Stomach (tissue), 9 donors: ENCODE results near the gene NANOS1. TPM values are rescaled to one million over a fixed set of nuclear protein-coding genes. Genes with fewer than 3 reads are reported as not detected.
A peak's percentile ranks its signal among the peaks of the same experiment; 100 is the strongest.

Experiments used
- DNase-seq, 2 donors: peaks; one replicate each; pipeline versions ENCODE4 v3.0.0 to v3.0.0-alpha.2; 2013 to 2019
- H3K27ac ChIP-seq, 5 donors: fragments of 200-600 bp in 4 of 5; sonication (generic) in 4 of 5; one replicate each; pipeline ENCODE4 v1.5.1; 2013 to 2019; ENCODE audit warnings: mild to moderate bottlenecking in 1 of 5, moderate library complexity in 1 of 5
- H3K27me3 ChIP-seq, 3 donors: fragments of 200-600 bp; sonication (generic); one replicate each; pipeline ENCODE4 v1.5.1; 2017 to 2019; ENCODE audit warnings: mixed run types in 1 of 3
- H3K36me3 ChIP-seq, 4 donors: fragments of 200-600 bp; sonication (generic); 1 replicate in 3 of 4; 2 replicates in 1 of 4; pipeline ENCODE4 v1.5.1; 2016 to 2019
- H3K4me1 ChIP-seq, 4 donors: fragments of 200-600 bp; sonication (generic); one replicate each; pipeline ENCODE4 v1.5.1; 2016 to 2019
- H3K4me3 ChIP-seq, 4 donors: fragments of 200-600 bp; sonication (generic) in 3 of 4; one replicate each; pipeline ENCODE4 v1.5.1; 2016 to 2019; ENCODE audit warnings: mild to moderate bottlenecking in 1 of 4
- H3K9me3 ChIP-seq, 4 donors: fragments of 200-600 bp; sonication (generic); one replicate each; pipeline ENCODE4 v1.5.1; 2016 to 2019
- EP300 ChIP-seq: sonication (generic); formaldehyde crosslinking; IDR thresholded peaks from one replicate; pipeline ENCODE4 v1.6.1; 2017; ENCODE audit warnings: antibody characterized with exemption
- POLR2A ChIP-seq, 4 donors: fragments of 450-650 bp; IDR thresholded peaks; one replicate each; pipeline ENCODE4 v1.6.1; 2016; ENCODE audit warnings: antibody characterized with exemption in 4 of 4, control low read depth in 2 of 4, mild to moderate bottlenecking in 1 of 4, moderate library complexity in 1 of 4
- POLR2AphosphoS5 ChIP-seq, 3 donors: sonication (generic); formaldehyde crosslinking; IDR thresholded peaks; one replicate each; pipeline ENCODE4 v1.6.1; 2016; ENCODE audit warnings: antibody characterized with exemption in 3 of 3
- WGBS, 5 donors: extraction: QIAGEN DNeasy Blood & Tissue Kit in 3 of 5; methylation state at CpG; one replicate each; pipeline versions ENCODE4 v1.1.5 to v1.1.7; 2013 to 2018; 5-methylcytosine and 5-hydroxymethylcytosine counted together
- intact Hi-C: fragments of 100-400 bp; cut with DNase I; formaldehyde crosslinking; loops from one replicate; pipeline ENCODE4 v1.15.1; 2023; ENCODE audit warnings: low total_unique reads
- polyA plus RNA-seq, 3 donors: library from polyadenylated mRNA; stranded (reverse); fragments of 200-250 nt; gene quantifications; one replicate each; pipeline ENCODE4 v1.2.3, GENCODE V29; 2013
- total RNA-seq, 5 donors: library from RNA; depleted of rRNA; stranded (reverse); fragments of >200 nt; gene quantifications; one replicate each; pipeline versions ENCODE4 v1.1.0 to v1.2.3, GENCODE V29; 2014 to 2016
- TF ChIP-seq, protein P1 (sequence below), 7 experiments: fragments of 450-650 bp in 4 of 7; fragments of 200-600 bp in 3 of 7; sonication (generic) in 3 of 7; IDR thresholded peaks; one replicate each; pipeline ENCODE4 v1.5.1; 2016 to 2019; ENCODE audit warnings: antibody characterized with exemption in 7 of 7, control low read depth in 2 of 7, mild to moderate bottlenecking in 1 of 7
- donor health status: healthy with polysubstance abuse.
- donor health status: Bipolar disorder and iron deficiency.
- donor health status: healthy.

Gene NANOS1
- total and polyA plus RNA-seq, 8 donors, result under 0.01 to 16.1 (median 3.7) TPM

DNA sequence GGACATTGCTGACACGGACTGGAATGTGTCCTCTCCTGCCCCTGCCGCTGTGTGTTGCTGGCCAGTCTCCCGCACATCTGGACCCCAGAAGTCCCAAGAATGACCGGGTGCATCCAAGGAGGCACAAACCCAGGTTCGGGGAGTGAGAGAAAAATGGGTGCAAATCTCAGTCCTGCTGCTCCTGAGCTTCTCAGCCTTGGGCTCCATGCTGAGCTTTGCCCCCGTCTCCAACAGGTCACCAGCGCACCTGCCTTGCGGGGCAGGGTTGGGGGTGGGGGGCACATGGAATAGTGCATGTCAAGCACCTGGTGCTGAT lies 6.0 kb upstream of the NANOS1 start:
- H3K27ac ChIP-seq, result peak overlapping the region in 1 of 5 donors; percentile 52
- no peak for DNase-seq
- peak in 1 of 3 donors; percentile 5 for TF ChIP-seq POLR2AphosphoS5 (IDR thresholded peaks at IDR 0.05)
- no peak for TF ChIP-seq POLR2A (IDR thresholded peaks at IDR 0.05)
- intact Hi-C loops, result loop anchor here (10.0 kb wide), 1 partner anchor 269 kb away; the partner anchor contains the start of gene CACUL1
- no peak overlapping the region for H3K4me3 ChIP-seq
- no peaks in the 10 kb centered on the region for H3K9me3 ChIP-seq
- 67 to 77% (median 72%) methylated on average over 7 to 8 of the region's 8 CpGs for WGBS, 5 donors
- peaks cover 20 to 37% (median 26%) of the 10 kb centered on the region in 4 donors for H3K4me1 ChIP-seq
- H3K27me3 ChIP-seq, result no peaks in the 10 kb centered on the region
- H3K36me3 ChIP-seq, result no peaks in the 10 kb centered on the region

DNA sequence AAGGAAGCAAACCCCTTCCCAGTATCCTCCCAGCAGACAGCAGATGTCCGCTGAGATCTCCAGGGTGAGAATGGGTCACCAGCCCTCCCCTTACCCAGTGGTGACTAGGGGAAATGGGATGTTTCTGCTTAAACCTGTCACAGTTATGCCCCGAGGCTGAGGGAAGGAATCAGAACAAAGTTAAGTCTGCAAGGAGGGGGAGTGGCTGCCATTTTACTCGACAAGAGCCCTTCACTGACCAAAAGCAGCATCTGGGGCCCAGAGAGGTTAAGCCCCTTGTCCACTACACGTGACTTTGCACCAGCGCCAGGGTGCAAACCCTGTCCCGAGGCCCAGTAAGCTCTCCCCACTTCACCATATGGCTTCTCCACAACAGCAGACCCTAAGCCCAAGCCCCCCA lies 4.6 kb upstream of the NANOS1 start:
- no peak for DNase-seq
- Histone ChIP-seq H3K36me3 (no peaks in the 10 kb centered on the region), H3K27ac (peak overlapping the region; percentile 10 to 87 (median 72)), H3K9me3 (no peaks in the 10 kb centered on the region), H3K4me1 (peaks cover 25 to 43% (median 32%) of the 10 kb centered on the region in 4 donors), H3K27me3 (no peaks in the 10 kb centered on the region), H3K4me3 (no peak overlapping the region)
- intact Hi-C loops, result loop anchor here (10.0 kb wide), 1 partner anchor 270 kb away; the partner anchor contains the start of gene CACUL1
- no peak for TF ChIP-seq EP300
- TF ChIP-seq, protein P1, sequence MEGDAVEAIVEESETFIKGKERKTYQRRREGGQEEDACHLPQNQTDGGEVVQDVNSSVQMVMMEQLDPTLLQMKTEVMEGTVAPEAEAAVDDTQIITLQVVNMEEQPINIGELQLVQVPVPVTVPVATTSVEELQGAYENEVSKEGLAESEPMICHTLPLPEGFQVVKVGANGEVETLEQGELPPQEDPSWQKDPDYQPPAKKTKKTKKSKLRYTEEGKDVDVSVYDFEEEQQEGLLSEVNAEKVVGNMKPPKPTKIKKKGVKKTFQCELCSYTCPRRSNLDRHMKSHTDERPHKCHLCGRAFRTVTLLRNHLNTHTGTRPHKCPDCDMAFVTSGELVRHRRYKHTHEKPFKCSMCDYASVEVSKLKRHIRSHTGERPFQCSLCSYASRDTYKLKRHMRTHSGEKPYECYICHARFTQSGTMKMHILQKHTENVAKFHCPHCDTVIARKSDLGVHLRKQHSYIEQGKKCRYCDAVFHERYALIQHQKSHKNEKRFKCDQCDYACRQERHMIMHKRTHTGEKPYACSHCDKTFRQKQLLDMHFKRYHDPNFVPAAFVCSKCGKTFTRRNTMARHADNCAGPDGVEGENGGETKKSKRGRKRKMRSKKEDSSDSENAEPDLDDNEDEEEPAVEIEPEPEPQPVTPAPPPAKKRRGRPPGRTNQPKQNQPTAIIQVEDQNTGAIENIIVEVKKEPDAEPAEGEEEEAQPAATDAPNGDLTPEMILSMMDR (IDR thresholded peaks at IDR 0.05), result no peak
- TF ChIP-seq POLR2A (IDR thresholded peaks at IDR 0.05), result no peak
- TF ChIP-seq POLR2AphosphoS5 (IDR thresholded peaks at IDR 0.05), result no peak
- 54 to 64% (median 59%) methylated on average over 6 of the region's 6 CpGs for WGBS, 5 donors

DNA sequence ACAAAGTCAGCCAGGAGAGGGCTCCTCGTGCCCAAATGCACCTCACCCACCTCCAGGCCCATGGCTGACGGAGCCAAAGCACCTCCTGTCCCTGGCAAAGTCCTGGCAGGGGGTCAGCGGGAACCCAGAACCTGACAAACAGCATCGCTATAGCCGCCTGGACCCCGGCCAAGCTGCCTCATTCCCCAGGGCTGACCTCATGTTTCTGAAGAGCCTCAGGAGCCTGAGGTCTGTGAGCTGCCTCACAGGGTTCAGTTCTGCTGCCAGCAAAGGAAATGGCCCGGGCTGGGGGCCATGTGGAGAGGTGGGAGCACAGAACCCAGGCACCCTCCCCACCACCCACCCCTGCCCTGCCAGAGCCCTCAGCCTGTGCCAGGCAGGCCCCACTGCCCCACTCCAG lies 4.2 kb upstream of the NANOS1 start:
- H3K4me3 ChIP-seq, result no peak overlapping the region
- H3K36me3 ChIP-seq, result no peaks in the 10 kb centered on the region
- H3K9me3 ChIP-seq, result no peaks in the 10 kb centered on the region
- DNase-seq, result peak; percentile 77 to 89
- H3K4me1 ChIP-seq, result peaks cover 26 to 44% (median 33%) of the 10 kb centered on the region in 4 donors
- intact Hi-C loops, result loop anchor here (10.0 kb wide), 1 partner anchor 271 kb away; the partner anchor contains the start of gene CACUL1
- H3K27me3 ChIP-seq, result no peaks in the 10 kb centered on the region
- TF ChIP-seq POLR2A (IDR thresholded peaks at IDR 0.05), result no peak
- TF ChIP-seq POLR2AphosphoS5 (IDR thresholded peaks at IDR 0.05), result peak in 2 of 3 donors; percentile 27 to 56
- TF ChIP-seq, protein P1 (IDR thresholded peaks at IDR 0.05), result no peak
- WGBS, 5 donors, result 14 to 46% (median 29%) methylated on average over 1 to 7 of the region's 7 CpGs
- peak overlapping the region; percentile 10 to 87 (median 72) for H3K27ac ChIP-seq

DNA sequence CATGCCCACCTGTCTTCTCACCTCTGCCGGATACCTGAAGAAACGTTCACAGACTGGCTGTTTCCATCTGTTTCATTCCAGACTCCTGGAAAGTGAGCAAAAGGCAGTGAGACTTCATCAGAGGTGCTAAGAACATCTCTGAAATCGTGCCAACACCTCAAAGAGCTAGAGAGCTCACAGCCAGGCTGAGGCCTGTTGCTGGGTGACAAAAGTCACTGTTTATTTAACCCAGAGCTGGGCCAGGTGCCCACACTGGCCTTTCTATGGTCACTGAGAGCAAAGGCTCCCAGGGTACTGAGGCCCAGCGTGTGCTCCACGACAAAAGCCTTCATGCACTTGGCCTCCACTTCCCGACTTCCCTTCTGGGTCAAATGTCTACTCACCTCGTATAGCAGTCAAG lies 3.7 kb upstream of the NANOS1 start:
- H3K27me3 ChIP-seq, result no peaks in the 10 kb centered on the region
- no peak for TF ChIP-seq POLR2AphosphoS5 (IDR thresholded peaks at IDR 0.05)
- TF ChIP-seq, protein P1 (IDR thresholded peaks at IDR 0.05), result no peak
- no peak for TF ChIP-seq EP300
- no peak for TF ChIP-seq POLR2A (IDR thresholded peaks at IDR 0.05)
- intact Hi-C loops, result loop anchor here (10.0 kb wide), 1 partner anchor 271 kb away; the partner anchor contains the start of gene CACUL1
- no peaks in the 10 kb centered on the region for H3K9me3 ChIP-seq
- 33 to 71% (median 41%) methylated on average over 7 of the region's 7 CpGs for WGBS, 5 donors
- peaks cover 30 to 49% (median 38%) of the 10 kb centered on the region in 4 donors for H3K4me1 ChIP-seq
- peak; percentile 33 to 76 for DNase-seq
- H3K36me3 ChIP-seq, result no peaks in the 10 kb centered on the region
- peak overlapping the region in 4 of 5 donors; percentile 30 to 87 (median 76) for H3K27ac ChIP-seq
- no peak overlapping the region for H3K4me3 ChIP-seq
